T-helper 9 cell (primary cell): ENCODE results near the gene CRYBA4.
"Not testable (repeated sequence)": the region's sequence is repeated elsewhere in the genome, so short reads cannot be mapped to it uniquely, and the experiment has no call there.

Experiments used
- DNase-seq: peaks from one replicate; pipeline ENCODE4 v3.0.0-alpha.2; 2020

CRYBA4 gene

GRCh38 chr22:26597480-26597879 lies 24.3 kb upstream of the CRYBA4 start:
- no peak for DNase-seq

- no peak for DNase-seq
Measured at GRCh38 chr22:26599505-26599904, 22.3 kb upstream of the CRYBA4 start.

- DNase-seq: no peak
Measured at GRCh38 chr22:26601726-26602125, 20.0 kb upstream of the CRYBA4 start.

GRCh38 chr22:26602127-26602526 lies 19.6 kb upstream of the CRYBA4 start:
- DNase-seq: no peak

- no peak for DNase-seq
Measured at GRCh38 chr22:26604368-26604767, 17.4 kb upstream of the CRYBA4 start.

GRCh38 chr22:26606611-26607010 lies 15.2 kb upstream of the CRYBA4 start:
- no peak for DNase-seq

- no peak for DNase-seq
Measured at GRCh38 chr22:26608129-26608528, 13.6 kb upstream of the CRYBA4 start.

- DNase-seq: no peak
Measured at GRCh38 chr22:26609287-26609686, 12.5 kb upstream of the CRYBA4 start.

GRCh38 chr22:26610072-26610958 lies 11.4 kb upstream of the CRYBA4 start:
- no peak for DNase-seq

GRCh38 chr22:26610996-26611395 lies 10.8 kb upstream of the CRYBA4 start:
- no peak for DNase-seq

- no peak for DNase-seq
Measured at GRCh38 chr22:26612652-26613051, 9.1 kb upstream of the CRYBA4 start.

GRCh38 chr22:26613753-26614152 lies 8.0 kb upstream of the CRYBA4 start:
- not testable (repeated sequence) for DNase-seq

- no peak for DNase-seq
Measured at GRCh38 chr22:26614322-26614721, 7.4 kb upstream of the CRYBA4 start.

GRCh38 chr22:26615149-26615548 lies 6.6 kb upstream of the CRYBA4 start:
- no peak for DNase-seq

- no peak for DNase-seq
Measured at GRCh38 chr22:26615830-26616435, 5.8 kb upstream of the CRYBA4 start.

GRCh38 chr22:26616650-26617049 lies 5.1 kb upstream of the CRYBA4 start:
- DNase-seq: no peak

- DNase-seq: no peak
Measured at GRCh38 chr22:26617271-26618199, 4.2 kb upstream of the CRYBA4 start, which contains the start of gene CRYBB1. TSS of gene CRYBB1 (minus strand) at chr22:26618027. CDS start at chr22:26616319, 1,708 bp downstream.

- DNase-seq: no peak
Measured at GRCh38 chr22:26618455-26618854, 3.3 kb upstream of the CRYBA4 start.

GRCh38 chr22:26619510-26619909 lies 2.3 kb upstream of the CRYBA4 start:
- DNase-seq: no peak

- DNase-seq: no peak
Measured at GRCh38 chr22:26620197-26620596, 1.6 kb upstream of the CRYBA4 start.

- no peak for DNase-seq
Measured at GRCh38 chr22:26623984-26624383, 2.2 kb downstream of the CRYBA4 start.

- DNase-seq: no peak
Measured at GRCh38 chr22:26624803-26625202, 3.0 kb downstream of the CRYBA4 start.
